OCI-LY7 (cell line): ENCODE results near the gene LRRC70. TPM values are rescaled to one million over a fixed set of nuclear protein-coding genes. Genes with fewer than 3 reads are reported as not detected.

ENCODE experiments used
- BruUV-seq: library from RNA; stranded (reverse); fragments of 400-500 nt; replicated peaks from 2 replicates; lab custom pipeline; 2021; lab: Mats Ljungman, UMichigan
- CTCF ChIA-PET: fragments of 300-600 bp; sonication (Branson Sonifier 250); formaldehyde crosslinking; loops from one replicate; lab custom pipeline; 2022; ENCODE audit warnings: antibody characterized with exemption; ENCODE audit not compliant: unreplicated experiment; lab: Charles Lee
- POLR2A ChIA-PET: fragments of 300-600 bp; sonication (Branson Sonifier 250); formaldehyde crosslinking; loops from one replicate; lab custom pipeline; 2022; ENCODE audit warnings: antibody characterized with exemption; lab: Charles Lee
- DNase-seq: peaks from one replicate; pipeline ENCODE4 v3.0.0-alpha.2; 2015; ENCODE audit warnings: low spot score
- H2AFZ ChIP-seq: fragments of 200-600 bp; sonication (generic), shearing (Covaris generic); 2 replicates; pipeline ENCODE4 v1.6.1; 2014; ENCODE audit warnings: mild to moderate bottlenecking, antibody characterized with exemption, low read length, moderate library complexity
- H3K27ac ChIP-seq: fragments of 200-600 bp; sonication (generic); 2 replicates; pipeline ENCODE4 v1.5.1; 2014; ENCODE audit warnings: mixed run types, low read depth, mild to moderate bottlenecking, moderate library complexity, low read length, inconsistent platforms; ENCODE audit not compliant: poor library complexity, severe bottlenecking
- H3K36me3 ChIP-seq: fragments of 200-600 bp; sonication (generic); 2 replicates; pipeline ENCODE4 v1.6.1; 2014; ENCODE audit warnings: mild to moderate bottlenecking, antibody characterized with exemption, low read length, moderate library complexity, mixed read lengths; ENCODE audit not compliant: insufficient read depth
- H3K4me1 ChIP-seq: fragments of 200-600 bp; sonication (generic); 2 replicates; pipeline ENCODE4 v1.5.1; 2014; ENCODE audit warnings: mild to moderate bottlenecking, low read length; ENCODE audit not compliant: insufficient read depth, poor library complexity, severe bottlenecking
- H3K4me2 ChIP-seq: fragments of 200-600 bp; sonication (generic); 2 replicates; pipeline ENCODE4 v1.6.1; 2014; ENCODE audit warnings: mild to moderate bottlenecking, low read length
- H3K4me3 ChIP-seq: fragments of 200-600 bp; sonication (generic); 2 replicates; pipeline ENCODE4 v1.5.1; 2014; ENCODE audit warnings: mild to moderate bottlenecking, low read depth, low read length; ENCODE audit not compliant: poor library complexity, severe bottlenecking
- H3K79me2 ChIP-seq: fragments of 200-600 bp; sonication (generic); 2 replicates; pipeline ENCODE4 v1.6.1; 2016; ENCODE audit warnings: low read depth, mild to moderate bottlenecking, low read length, moderate library complexity, mixed read lengths; ENCODE audit not compliant: insufficient read depth
- H3K9me2 ChIP-seq: fragments of 200-600 bp; sonication (generic); 2 replicates; pipeline ENCODE4 v1.6.1; 2016; ENCODE audit warnings: mild to moderate bottlenecking, low read length, mixed read lengths; ENCODE audit not compliant: insufficient read depth
- H3K9me3 ChIP-seq: fragments of 200-600 bp; sonication (generic); 2 replicates; pipeline ENCODE4 v1.6.1; 2014; ENCODE audit warnings: mild to moderate bottlenecking, mixed run types, low read length, mixed read lengths
- H4K20me1 ChIP-seq: fragments of 200-600 bp; sonication (generic); 2 replicates; pipeline ENCODE4 v1.6.1; 2014; ENCODE audit warnings: mild to moderate bottlenecking, antibody characterized with exemption, low read length, moderate library complexity, mixed read lengths; ENCODE audit not compliant: insufficient read depth
- CTCF ChIP-seq: fragments of 200-600 bp; sonication (generic); conservative IDR thresholded peaks from 2 replicates; pipeline ENCODE4 v1.5.1; 2014; ENCODE audit warnings: mild to moderate bottlenecking, antibody characterized with exemption, low read length, moderate library complexity, mixed read lengths
- EZH2phosphoT487 ChIP-seq: fragments of 200-600 bp; sonication (generic); IDR thresholded peaks from 2 replicates; pipeline ENCODE4 v1.6.1; 2018; ENCODE audit warnings: low read depth, borderline replicate concordance, mild to moderate bottlenecking, mixed run types, antibody characterized with exemption, low read length, moderate library complexity, mixed read lengths
- intact Hi-C: fragments of 100-400 bp; cut with micrococcal nuclease; formaldehyde crosslinking; loops from one replicate; pipeline ENCODE4 v1.10.0; 2022; ENCODE audit not compliant: unreplicated experiment
- total RNA-seq, 2 experiments: library from RNA; depleted of rRNA in 1 of 2; stranded (reverse); fragments of >200 nt in 1 of 2; shearing (Covaris generic) in 1 of 2; gene quantifications; 2 replicates each; pipeline ENCODE4 v1.2.3, GENCODE V29; 2014 to 2022

Gene LRRC70
- total RNA-seq, 2 experiments from 2014 or later, result 1.1 to 1.6 TPM

DNA sequence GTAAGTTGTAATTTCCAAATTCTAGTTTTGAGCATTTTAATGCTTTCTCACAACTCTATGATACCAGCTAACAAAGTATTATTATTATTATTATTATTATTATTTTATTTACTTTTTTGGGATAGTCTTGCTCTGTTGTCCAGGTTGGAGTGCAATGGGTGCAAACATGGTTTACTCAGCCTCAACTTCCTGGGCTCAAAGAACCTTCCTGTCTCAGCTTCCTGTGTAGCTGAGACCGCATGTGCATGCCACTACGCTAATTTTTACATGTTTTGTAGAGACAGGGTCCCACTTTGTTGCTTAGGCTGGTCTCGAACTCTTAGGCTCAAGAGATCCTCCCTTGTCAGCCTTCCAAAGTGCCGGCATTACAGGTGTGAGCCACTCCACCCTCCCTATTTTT is 27.0 kb downstream of the LRRC70 start:
- no peak overlapping the region for H3K27ac ChIP-seq
- no TSS peak for BruUV-seq
- no peaks in the 10 kb centered on the region for H3K9me3 ChIP-seq
- no peaks in the 10 kb centered on the region for H3K9me2 ChIP-seq
- H3K36me3 ChIP-seq, result peaks cover 46% of the 10 kb centered on the region
- TF ChIP-seq CTCF (no peak), EZH2phosphoT487 (no peak)
- CTCF ChIA-PET, result no interaction called here
- H3K4me3 ChIP-seq, result no peak overlapping the region
- no peaks in the 10 kb centered on the region for H4K20me1 ChIP-seq
- H3K4me1 ChIP-seq, result no peaks in the 10 kb centered on the region
- H3K4me2 ChIP-seq, result no peak overlapping the region
- DNase-seq, result no peak
- no peak overlapping the region for H2AFZ ChIP-seq
- intact Hi-C loops, result no loop called here
- no peaks in the 10 kb centered on the region for H3K79me2 ChIP-seq
- POLR2A ChIA-PET, result interaction anchor here (0.6 to 0.8 kb wide), 2 partner anchors 9 to 67 kb away, joined by 3 to 6 read pairs; no protein-coding TSS in a partner anchor

- H3K4me3 ChIP-seq, result no peak overlapping the region
- H3K79me2 ChIP-seq, result no peaks in the 10 kb centered on the region
- H2AFZ ChIP-seq, result no peak overlapping the region
- no peak overlapping the region for H3K27ac ChIP-seq
- no peak for DNase-seq
- no peaks in the 10 kb centered on the region for H3K9me2 ChIP-seq
- H3K36me3 ChIP-seq, result peaks cover 44% of the 10 kb centered on the region
- no peaks in the 10 kb centered on the region for H3K9me3 ChIP-seq
- no peaks in the 10 kb centered on the region for H4K20me1 ChIP-seq
- no peaks in the 10 kb centered on the region for H3K4me1 ChIP-seq
- no TSS peak for BruUV-seq
- ChIA-PET CTCF (no interaction called here), POLR2A (no interaction called here)
- H3K4me2 ChIP-seq, result no peak overlapping the region
- no peak for TF ChIP-seq CTCF
- TF ChIP-seq EZH2phosphoT487, result no peak
- intact Hi-C loops, result no loop called here
Observed at GRCh38 chr5:62606878-62607277, 28.3 kb downstream of the LRRC70 start.

- Histone ChIP-seq H3K36me3 (peaks cover 42% of the 10 kb centered on the region), H3K4me2 (no peak overlapping the region), H3K27ac (no peak overlapping the region), H4K20me1 (no peaks in the 10 kb centered on the region), H3K4me1 (no peaks in the 10 kb centered on the region), H3K79me2 (no peaks in the 10 kb centered on the region), H3K9me3 (no peaks in the 10 kb centered on the region), H3K9me2 (no peaks in the 10 kb centered on the region), H2AFZ (no peak overlapping the region), H3K4me3 (no peak overlapping the region)
- no peak for DNase-seq
- BruUV-seq, result no TSS peak
- CTCF ChIA-PET, result no interaction called here
- TF ChIP-seq CTCF, result no peak
- TF ChIP-seq EZH2phosphoT487, result no peak
- POLR2A ChIA-PET, result no interaction called here
- intact Hi-C loops, result no loop called here
Observed at GRCh38 chr5:62607615-62608014, 29.0 kb downstream of the LRRC70 start.
